ENCODE results near the gene PDE11A. TPM values are rescaled to one million over a fixed set of nuclear protein-coding genes. Genes with fewer than 3 reads are reported as not detected.

PDE11A gene
- total RNA-seq, 2 donors from 2014 or later, result 1.8 to 1.9 TPM

DNA sequence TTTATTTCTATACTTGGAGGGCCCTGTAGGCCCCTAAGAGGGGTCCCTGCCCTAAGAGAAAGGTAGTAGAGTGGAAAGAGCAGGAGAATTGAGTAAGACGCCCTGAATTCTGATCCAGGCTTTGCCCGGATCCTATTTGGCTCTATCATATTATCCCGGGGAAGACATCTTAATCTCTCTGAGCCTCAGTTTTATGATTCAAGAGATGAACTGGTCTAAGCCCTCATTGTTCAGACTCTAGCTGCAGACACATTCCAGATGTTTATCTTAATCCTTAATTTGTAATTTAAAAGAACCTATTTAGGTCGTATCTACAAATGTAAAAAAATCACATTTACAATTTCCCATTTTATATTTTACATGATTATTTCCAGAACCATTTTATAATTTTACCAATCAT is 459.9 kb downstream of the PDE11A start:
- intact Hi-C loops (cut with DNase I, micrococcal nuclease), result loop anchor here in 1 of 2 donors (10.0 kb wide), 1 partner anchor 58 kb away; a partner anchor contains a TSS
- no peak for DNase-seq
- ATAC-seq, result no peak

DNA sequence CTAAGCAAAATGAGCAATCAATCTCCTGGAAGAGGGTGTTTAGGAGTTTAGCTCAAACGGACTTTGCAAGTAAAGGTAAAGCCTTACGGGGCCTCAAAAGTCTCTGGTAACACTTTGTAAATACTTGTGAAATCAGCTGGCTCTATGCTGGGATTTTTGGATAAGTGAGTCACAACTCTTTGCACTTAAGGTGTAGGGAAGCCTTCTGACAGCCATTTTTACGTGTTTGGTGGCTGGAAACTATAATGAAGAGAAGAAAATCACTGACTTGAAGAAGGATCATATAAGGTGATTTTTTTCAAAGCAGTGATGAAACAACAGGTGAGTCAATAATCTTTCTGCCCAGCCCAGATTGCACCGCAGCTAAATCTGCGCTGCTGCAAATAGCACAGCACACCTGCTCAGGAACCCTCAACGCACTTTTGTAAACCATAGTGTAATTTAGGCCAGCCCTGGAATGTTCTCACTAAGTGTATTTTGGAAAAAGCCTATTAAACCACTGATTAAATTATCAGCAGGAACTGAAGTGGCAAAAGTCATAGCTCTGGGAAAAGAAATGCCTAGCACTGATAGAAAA is 461.2 kb downstream of the PDE11A start:
- no peak for DNase-seq
- ATAC-seq, result peak; percentile 73
- intact Hi-C loops (cut with DNase I, micrococcal nuclease), result loop anchor here in 1 of 2 donors (10.0 kb wide), 1 partner anchor 57 kb away; a partner anchor contains a TSS

DNA sequence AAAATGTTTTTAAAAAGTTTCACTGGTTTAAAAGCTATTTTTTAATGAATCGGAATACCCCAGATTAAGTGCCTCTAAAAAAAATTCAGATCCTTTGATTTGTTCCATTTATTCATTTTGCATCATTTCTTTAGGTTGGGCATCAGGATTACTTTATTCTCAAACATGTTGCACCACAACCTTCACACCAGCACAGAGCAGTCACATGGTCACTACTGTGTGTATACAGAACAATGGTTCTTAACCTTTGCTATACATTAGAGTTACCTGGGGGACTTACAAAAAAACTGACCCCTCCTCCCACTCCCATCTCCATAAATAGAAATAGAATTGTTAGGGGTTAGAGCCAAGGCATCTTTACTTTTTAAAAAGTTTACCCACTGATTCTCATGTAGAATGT is 461.8 kb downstream of the PDE11A start:
- DNase-seq (no peak), ATAC-seq (no peak)
- intact Hi-C loops (cut with DNase I, micrococcal nuclease), result loop anchor here in 1 of 2 donors (10.0 kb wide), 1 partner anchor 56 kb away; a partner anchor contains a TSS

DNA sequence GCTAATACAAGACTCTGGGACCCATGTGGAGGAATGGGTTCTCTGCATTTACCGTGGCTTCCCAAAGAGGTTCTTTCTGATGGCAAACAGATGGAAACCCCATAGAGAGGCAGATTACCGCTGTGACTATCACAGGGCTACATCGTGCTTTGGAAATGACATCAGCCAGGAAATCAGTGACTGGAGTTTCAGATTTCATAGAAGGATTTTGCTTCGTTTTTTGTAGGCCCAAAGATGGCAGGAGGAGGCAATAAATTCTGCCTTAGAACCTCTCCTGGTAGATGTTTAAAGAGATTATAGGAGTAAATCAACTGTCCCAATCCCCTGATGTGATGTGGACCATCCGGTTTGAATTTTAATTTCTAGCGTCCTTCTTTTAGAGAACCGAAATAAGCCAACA is 465.9 kb downstream of the PDE11A start:
- intact Hi-C loops (cut with DNase I, micrococcal nuclease), result loop anchor here in 1 of 2 donors (10.0 kb wide), 2 partner anchors 112 to 272 kb away; no protein-coding TSS in a partner anchor
- no peak for ATAC-seq

DNA sequence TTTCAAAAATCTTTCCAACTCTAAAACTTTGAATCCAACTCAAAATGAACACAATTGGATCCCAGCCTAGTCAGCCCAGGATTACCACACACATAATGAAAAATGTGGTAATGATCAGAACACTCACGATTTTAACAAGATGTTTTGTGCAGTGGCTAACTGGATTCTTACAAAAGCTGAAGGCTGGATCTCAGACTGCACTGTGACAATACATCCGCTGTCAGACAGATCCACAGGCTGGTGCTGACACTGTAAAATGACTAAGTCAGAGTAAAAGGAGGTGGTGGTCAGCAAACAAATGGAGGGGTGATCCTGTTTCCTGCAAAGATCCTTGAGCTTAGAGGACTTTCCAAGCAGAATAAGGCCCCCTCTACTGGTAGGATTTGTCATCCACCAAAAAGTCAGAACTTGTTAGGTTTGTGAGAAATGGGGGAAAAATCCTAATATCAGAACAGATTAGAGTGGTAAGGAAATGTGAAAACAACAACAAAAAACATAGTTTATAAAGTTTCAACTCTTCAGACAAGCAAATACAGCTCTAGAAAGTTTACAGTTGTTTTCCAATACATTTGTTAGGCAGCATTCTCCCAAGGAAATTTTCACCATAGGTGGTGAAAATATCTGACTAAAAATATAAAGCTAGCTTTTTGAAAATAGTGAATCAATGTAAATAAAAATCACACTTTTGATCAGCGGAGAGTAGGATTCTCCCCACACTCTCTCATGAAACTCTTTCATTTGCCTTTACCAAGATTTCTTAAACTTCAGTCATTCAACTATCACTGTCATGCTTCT is 468.1 kb downstream of the PDE11A start:
- DNase-seq, result no peak
- intact Hi-C loops (cut with DNase I, micrococcal nuclease), result loop anchor here in 1 of 2 donors (10.0 kb wide), 2 partner anchors 110 to 270 kb away; no protein-coding TSS in a partner anchor
- ATAC-seq, result peak; percentile 42

More for the DNA sequence above, 465.9 kb downstream of the PDE11A start:
- DNase-seq, result no peak

DNA sequence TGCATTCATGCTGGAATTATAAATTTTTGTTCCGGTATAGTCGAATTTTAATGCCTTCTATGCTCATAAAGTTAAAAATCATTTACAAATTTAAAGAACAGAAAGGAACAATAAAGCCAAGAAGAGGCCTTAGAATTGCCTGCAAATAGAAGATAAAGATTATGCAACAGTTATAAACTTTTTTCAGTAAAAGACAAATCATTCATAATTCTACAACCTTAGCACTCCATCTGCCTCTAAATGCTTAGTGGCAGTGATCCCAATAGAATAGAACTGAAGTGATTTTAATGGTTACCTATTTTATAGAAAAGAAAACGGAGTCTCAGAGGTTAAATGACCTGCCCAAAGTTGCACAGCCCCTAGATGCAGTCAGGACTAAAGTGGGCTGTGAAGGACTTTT is 468.8 kb downstream of the PDE11A start:
- peak; percentile 69 for ATAC-seq
- intact Hi-C loops (cut with DNase I, micrococcal nuclease), result loop anchor here in 1 of 2 donors (10.0 kb wide), 2 partner anchors 109 to 269 kb away; no protein-coding TSS in a partner anchor

DNA sequence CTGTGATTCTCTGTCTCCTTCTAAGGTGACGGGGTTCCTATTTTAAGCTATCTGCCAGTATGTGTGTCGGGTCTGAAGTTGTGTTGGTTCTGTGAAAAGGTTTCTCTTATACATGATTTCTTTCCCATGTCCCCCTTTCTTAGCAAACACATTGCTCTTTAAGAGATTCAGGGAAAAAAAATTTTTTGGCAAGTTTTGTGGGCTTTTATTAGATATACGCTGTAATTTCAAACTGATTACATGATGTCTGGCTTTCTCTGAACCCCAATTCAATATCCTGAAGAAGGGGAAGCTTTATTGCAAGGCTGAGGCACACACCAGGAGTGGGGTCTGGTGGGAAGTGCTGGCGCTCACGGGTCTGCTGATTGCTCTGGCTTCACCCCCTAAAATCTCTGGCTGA is 469.4 kb downstream of the PDE11A start:
- DNase-seq (no peak), ATAC-seq (no peak)
- intact Hi-C loops (cut with DNase I, micrococcal nuclease), result loop anchor here in 1 of 2 donors (10.0 kb wide), 2 partner anchors 108 to 268 kb away; no protein-coding TSS in a partner anchor

More for the DNA sequence above, 468.8 kb downstream of the PDE11A start:
- no peak for DNase-seq

DNA sequence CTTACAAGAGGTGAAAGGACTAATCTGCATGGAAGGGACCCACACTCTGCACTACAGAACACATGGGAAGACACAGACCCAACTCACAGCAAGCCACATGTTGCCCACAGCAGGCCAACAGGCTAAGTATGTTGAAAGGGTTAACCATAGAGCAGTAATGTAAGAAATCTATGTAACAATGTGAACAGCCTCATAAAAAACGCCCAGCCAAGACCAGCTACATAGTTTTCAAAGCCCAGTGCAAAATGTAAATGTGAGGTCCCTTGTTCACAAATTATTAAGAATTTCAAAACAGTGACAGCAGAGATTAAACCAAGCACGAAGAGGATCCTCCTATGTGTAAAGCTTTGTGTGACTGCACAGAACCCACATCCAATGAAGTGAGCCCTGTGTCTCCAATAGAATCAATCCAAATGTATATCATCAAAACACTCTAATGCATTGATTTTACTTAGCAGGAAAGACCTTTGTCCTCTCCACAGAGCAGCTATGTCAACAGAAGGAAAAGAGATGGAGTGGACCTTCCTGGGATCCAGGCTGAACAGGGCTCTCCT is 469.9 kb downstream of the PDE11A start:
- intact Hi-C loops (cut with DNase I, micrococcal nuclease), result loop anchor here in 1 of 2 donors (10.0 kb wide), 2 partner anchors 108 to 268 kb away; no protein-coding TSS in a partner anchor
- ATAC-seq (peak; percentile 86), DNase-seq (no peak)

DNA sequence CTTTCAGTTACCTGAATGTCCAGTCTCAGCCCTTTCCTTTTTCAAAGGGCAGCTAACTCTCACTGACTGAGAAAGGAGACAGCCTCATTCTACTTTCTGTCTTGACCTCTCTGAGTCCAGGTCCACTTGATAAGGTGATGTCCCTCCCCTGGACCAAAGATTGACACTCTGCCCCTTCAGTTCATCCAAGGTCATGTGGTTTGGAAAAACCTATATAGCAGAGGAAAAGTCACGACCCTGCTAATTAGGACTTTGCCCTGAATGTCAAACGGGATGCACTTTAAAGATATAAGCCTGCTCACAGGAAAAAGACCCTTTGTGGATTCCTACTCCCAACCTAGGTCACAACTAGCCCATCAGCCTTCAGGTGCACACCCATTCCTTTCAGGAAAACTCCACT is 471.7 kb downstream of the PDE11A start:
- intact Hi-C loops (cut with DNase I, micrococcal nuclease), result loop anchor here in 1 of 2 donors (10.0 kb wide), 2 partner anchors 106 to 266 kb away; no protein-coding TSS in a partner anchor
- DNase-seq (no peak), ATAC-seq (no peak)

DNA sequence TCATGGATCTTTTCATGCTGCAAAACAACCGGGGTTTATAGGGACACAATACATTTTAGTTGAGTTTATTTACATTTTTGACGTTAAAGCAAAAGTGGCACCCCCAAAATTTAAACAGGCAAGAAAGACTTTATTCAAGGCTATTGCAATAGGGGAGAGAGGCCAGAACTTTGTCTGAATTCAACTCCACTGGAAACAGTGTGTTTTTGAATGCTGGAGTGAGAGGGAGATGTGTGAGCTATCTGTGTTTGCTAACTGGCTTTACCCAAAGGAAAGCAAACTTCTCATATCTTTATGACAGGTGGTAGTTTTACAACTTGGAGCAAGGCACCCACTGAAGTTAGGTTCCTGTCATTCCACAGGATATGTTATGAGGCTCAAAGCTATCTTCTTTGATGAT is 472.6 kb downstream of the PDE11A start:
- DNase-seq (no peak), ATAC-seq (no peak)
- intact Hi-C loops (cut with DNase I, micrococcal nuclease), result loop anchor here in 1 of 2 donors (10.0 kb wide), 2 partner anchors 105 to 265 kb away; no protein-coding TSS in a partner anchor

DNA sequence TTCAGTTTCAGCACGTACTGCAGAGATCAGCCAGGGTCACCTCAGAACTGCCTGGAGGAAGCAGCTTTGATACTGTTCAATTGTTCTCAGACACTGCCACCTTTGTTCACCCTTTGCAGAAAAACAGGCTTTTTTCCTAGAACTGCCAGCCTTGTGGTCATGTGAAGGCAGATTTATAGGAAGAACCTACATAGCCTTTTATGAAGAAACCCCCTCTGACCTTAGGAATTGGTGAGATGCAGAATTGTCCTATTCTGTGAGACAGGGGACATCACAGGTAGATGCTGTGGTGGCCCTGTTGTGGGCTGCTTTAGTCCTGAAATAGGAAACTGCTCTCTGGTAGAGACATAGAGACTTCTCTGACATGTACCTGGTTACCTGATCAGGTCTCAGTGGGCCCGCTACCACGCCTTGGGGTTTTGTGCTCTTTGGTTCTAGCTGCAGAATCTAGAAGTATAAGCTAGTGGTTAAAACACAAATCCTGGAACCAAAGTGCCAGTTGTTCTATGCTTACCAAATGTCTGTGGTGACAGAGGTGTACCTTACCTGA is 473.4 kb downstream of the PDE11A start:
- no peak for DNase-seq
- intact Hi-C loops (cut with DNase I, micrococcal nuclease), result no loop called here
- no peak for ATAC-seq

DNA sequence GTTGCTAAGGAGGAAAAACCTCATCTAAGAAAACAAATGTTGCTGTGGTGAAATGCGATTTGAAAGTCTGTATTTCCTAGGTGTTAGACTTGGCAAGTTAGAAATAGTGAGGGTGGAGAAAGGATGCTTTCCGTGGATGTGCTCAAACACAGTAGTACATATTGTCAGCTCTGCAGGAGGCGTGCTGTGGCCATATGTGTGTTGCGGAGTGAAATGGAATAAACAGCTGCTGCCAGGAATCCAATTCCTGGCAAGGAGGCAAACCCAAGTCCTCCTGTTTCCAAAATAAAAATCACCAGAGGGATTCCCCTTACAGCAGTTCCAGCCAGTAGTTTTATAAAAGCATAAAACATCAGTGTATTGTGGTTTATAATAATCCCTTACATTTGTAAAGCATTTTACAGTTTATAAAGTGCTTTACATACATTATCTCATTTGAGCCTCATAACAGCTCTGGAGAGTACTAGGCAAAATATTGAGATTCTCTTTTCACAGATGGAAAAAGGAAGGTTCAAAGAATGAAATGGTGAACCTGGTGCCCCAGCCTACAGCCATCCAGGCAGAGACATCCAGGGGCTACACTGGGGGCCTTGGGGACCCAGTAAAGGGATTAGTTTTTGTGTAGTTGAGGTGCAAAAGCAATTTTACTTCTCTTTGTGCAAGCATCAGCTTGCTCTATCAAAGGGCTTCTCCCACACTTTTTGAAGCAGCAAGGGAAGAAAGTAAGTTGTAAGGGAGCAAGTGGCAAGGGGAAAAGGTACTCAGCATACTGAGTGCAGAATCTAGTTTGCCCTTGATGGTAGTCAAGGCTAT is 474.0 kb downstream of the PDE11A start:
- DNase-seq (no peak), ATAC-seq (no peak)

DNA sequence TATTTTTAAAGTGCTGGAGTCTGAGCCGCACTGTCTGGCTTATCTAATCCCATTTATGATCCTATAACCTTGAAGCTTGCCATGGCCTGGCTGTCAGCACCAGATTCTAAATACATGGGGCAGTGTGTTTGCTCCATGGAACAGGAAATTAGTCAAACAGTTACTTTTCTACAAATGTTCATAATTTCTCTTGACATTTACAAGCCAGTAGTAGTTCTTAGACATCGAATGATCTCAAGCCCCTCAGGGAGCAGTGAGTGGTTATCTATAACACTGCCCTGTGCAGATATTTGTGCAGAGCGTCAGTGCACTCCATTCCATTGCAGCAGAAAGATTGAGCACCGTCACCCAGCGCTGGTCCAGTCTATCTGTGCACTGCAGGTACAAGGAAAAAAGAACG is 474.8 kb downstream of the PDE11A start:
- peak; percentile 35 for ATAC-seq
- intact Hi-C loops (cut with DNase I, micrococcal nuclease), result no loop called here
- no peak for DNase-seq

More for the DNA sequence above, 474.0 kb downstream of the PDE11A start:
- intact Hi-C loops (cut with DNase I, micrococcal nuclease), result no loop called here

DNA sequence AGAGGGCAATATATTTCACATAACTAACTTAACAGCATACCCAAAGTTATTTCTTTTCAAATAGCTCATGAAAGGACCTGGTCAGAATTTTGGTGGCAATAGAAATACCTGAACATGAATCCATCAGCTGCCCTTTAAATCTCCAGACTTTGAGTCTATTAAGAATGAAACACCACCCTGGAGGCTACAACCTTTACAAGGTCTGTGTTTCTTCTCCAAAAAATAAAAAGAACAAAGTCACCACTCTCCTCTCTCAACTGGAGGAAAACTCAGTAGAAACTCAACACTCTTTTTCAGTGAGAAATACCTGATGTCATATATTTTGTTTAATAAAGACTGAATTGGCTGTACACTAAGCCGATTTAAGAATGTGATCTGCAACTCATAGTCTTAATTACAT is 475.7 kb downstream of the PDE11A start:
- intact Hi-C loops (cut with DNase I, micrococcal nuclease), result no loop called here
- DNase-seq, result no peak
- ATAC-seq, result no peak

DNA sequence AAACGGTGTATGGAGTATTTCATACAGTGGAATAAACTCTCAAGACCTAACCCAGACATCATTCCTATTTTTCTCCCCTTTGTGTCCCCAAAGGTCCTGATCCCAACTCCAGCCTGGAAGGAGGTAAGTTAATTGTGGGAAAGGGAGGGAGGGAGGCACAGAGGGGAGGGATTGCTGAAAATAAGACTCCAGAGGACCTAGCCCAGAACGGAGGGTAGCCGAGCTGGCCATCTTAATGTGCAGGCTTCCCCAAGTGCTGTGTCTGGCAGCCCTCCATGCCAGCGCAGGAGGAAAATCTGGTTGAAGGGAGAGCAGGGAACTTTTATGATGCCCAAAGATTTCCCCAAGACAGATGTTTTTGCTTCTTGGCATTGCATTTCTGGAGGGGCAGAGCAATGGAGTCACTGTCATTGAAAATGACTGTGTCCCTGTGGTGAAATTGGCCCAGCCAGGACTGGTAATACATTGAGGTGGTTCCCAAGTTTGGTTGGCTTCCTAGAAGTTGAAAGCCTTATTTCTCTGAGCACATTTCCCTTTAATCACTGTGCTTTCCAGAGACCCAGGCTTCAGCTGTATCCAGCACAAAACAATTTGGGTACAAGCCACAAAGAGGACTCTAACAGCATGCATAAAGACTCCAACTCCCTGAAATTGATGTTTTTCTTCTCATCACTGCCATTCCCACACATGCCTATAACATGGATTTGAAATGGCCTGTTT is 477.3 kb downstream of the PDE11A start:
- DNase-seq (no peak), ATAC-seq (no peak)
- intact Hi-C loops (cut with DNase I, micrococcal nuclease), result no loop called here

DNA sequence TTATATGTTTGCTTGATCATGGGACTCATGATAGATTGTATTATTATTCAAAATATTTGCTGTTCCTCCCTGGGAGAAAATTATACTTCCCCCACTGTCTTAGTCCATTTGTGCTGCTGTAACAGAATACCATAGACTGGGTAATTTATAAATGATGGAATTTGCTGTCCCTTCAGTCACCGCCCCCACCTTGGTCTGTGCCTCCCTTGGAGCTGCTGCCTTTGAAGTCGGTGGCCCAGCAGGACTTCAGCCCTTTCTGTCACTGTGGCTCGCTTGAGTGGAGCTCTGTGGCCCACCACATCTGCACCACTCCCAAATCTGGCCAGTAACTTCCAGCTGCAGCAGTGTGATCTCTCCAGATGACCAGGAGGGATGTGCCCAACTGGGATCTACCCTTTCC is 479.2 kb downstream of the PDE11A start:
- no peak for DNase-seq
- ATAC-seq, result no peak
- intact Hi-C loops (cut with DNase I, micrococcal nuclease), result no loop called here

DNA sequence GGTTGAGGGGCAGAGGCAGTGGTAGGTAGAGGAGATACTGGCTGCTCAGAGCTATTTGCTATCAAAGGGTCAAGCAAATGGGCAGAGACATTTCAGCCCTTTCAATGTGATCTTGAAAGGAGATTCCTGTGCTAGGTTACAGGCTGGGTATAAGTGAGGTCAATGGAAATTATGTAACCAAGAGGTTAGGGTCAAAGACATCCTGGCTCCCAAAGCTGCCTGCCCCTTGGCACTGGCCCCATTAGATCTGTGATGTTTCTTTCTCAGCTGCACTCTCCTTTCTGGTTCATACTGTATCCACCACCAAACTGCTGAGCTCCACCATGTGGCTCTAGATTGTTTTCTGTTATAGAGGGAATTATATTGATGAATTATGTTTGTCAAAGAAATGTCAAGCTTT is 479.6 kb downstream of the PDE11A start:
- ATAC-seq (no peak), DNase-seq (no peak)
- intact Hi-C loops (cut with DNase I, micrococcal nuclease), result no loop called here

DNA sequence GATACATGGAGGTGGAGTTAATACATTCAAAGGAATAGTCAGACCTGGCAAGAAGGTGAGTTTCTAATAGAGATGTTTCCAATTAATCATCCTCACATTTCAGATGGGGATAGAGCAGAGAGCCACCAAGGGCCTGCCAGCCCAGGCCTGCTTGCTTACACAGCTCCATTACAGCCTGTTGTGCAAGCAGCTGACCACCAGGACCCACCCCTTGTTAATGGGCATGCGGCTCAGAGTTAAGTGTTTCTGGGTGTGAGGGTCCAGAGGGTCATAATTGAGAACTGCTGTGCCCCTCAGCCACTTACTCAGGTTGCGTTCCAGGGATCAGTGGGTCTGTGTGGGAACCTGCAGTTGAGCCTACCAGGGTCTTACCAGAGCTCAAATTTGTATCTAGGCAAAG is 480.2 kb downstream of the PDE11A start:
- intact Hi-C loops (cut with DNase I, micrococcal nuclease), result no loop called here
- ATAC-seq, result no peak

More for the DNA sequence above, 480.2 kb downstream of the PDE11A start:
- DNase-seq, result no peak
